HCT116 (cell line): ENCODE data around the gene OR10Z1.

Source experiments
- SP1 ChIP-seq: IDR thresholded peaks from 2 replicates; pipeline ENCODE4 v1.6.1; 2012; ENCODE audit warnings: low read depth
- TF ChIP-seq, protein P1 (sequence below), 3 experiments: fragments of 200-600 bp in 1 of 3; sonication (generic) in 1 of 3; IDR thresholded peaks in 2 of 3; conservative IDR thresholded peaks in 1 of 3; 2 replicates each; pipeline ENCODE4 v1.5.1; 2012 to 2017; ENCODE audit warnings: low read depth in 2 of 3, low read length in 2 of 3, antibody characterized with exemption in 1 of 3, borderline replicate concordance in 1 of 3, control low read depth in 1 of 3, mild to moderate bottlenecking in 1 of 3, mixed read lengths in 1 of 3, mixed run types in 1 of 3, moderate library complexity in 1 of 3; ENCODE audit not compliant: insufficient read depth in 1 of 3
- TF ChIP-seq, protein P2 (sequence below): IDR thresholded peaks from 2 replicates; pipeline ENCODE4 v1.6.1; 2012; ENCODE audit warnings: low read depth

DNA sequence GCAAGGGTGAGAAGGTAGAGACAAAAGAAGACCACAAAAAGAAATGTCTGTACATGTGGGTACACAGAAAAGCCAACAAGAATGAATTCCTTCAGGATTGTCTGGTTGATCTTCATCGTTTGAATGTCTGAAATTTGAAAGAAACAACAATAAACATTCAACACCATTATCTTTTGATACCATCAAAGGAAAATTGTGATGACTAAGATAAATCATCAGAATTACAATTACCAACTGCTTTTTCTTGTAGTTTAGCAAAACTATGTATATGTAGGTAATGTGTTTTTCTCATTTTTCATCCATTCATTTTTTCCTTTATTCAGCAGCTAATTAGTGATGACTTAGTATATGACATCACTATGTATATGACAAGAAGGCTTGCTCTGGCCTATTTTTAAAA, 25.3 kb upstream of the OR10Z1 start, which contains the start of gene OR10X1:
- TF ChIP-seq, protein P1, sequence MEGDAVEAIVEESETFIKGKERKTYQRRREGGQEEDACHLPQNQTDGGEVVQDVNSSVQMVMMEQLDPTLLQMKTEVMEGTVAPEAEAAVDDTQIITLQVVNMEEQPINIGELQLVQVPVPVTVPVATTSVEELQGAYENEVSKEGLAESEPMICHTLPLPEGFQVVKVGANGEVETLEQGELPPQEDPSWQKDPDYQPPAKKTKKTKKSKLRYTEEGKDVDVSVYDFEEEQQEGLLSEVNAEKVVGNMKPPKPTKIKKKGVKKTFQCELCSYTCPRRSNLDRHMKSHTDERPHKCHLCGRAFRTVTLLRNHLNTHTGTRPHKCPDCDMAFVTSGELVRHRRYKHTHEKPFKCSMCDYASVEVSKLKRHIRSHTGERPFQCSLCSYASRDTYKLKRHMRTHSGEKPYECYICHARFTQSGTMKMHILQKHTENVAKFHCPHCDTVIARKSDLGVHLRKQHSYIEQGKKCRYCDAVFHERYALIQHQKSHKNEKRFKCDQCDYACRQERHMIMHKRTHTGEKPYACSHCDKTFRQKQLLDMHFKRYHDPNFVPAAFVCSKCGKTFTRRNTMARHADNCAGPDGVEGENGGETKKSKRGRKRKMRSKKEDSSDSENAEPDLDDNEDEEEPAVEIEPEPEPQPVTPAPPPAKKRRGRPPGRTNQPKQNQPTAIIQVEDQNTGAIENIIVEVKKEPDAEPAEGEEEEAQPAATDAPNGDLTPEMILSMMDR (IDR thresholded peaks at IDR 0.05 in 2 of 3, conservative IDR thresholded peaks at IDR 0.05 in 1 of 3; ENCODE audit: borderline replicate concordance in 1 of 3, insufficient read depth in 1 of 3, low read depth in 2 of 3, low read length in 2 of 3), result no peak
- TF ChIP-seq, protein P2, sequence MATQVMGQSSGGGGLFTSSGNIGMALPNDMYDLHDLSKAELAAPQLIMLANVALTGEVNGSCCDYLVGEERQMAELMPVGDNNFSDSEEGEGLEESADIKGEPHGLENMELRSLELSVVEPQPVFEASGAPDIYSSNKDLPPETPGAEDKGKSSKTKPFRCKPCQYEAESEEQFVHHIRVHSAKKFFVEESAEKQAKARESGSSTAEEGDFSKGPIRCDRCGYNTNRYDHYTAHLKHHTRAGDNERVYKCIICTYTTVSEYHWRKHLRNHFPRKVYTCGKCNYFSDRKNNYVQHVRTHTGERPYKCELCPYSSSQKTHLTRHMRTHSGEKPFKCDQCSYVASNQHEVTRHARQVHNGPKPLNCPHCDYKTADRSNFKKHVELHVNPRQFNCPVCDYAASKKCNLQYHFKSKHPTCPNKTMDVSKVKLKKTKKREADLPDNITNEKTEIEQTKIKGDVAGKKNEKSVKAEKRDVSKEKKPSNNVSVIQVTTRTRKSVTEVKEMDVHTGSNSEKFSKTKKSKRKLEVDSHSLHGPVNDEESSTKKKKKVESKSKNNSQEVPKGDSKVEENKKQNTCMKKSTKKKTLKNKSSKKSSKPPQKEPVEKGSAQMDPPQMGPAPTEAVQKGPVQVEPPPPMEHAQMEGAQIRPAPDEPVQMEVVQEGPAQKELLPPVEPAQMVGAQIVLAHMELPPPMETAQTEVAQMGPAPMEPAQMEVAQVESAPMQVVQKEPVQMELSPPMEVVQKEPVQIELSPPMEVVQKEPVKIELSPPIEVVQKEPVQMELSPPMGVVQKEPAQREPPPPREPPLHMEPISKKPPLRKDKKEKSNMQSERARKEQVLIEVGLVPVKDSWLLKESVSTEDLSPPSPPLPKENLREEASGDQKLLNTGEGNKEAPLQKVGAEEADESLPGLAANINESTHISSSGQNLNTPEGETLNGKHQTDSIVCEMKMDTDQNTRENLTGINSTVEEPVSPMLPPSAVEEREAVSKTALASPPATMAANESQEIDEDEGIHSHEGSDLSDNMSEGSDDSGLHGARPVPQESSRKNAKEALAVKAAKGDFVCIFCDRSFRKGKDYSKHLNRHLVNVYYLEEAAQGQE, result no peak
- TF ChIP-seq SP1, result no peak
